ENCODE measurements around the gene UBE2L3. TPM values are rescaled to one million over a fixed set of nuclear protein-coding genes. Genes with fewer than 3 reads are reported as not detected.
A peak's percentile ranks its signal among the peaks of the same experiment; 100 is the strongest.

UBE2L3 gene
- total and polyA plus RNA-seq, 2 of the 13 experiments (the other 11 are each of a cell fraction or from before 2014, with no cell fraction given), result 30.2 to 58.1 TPM

GRCh38 chr22:21567456-21568346 lies at the start of gene UBE2L3 (continued):
- TF ChIP-seq KMT2A (CRISPR knock-in tag; IDR thresholded peaks at IDR 0.05), result peak; percentile 72
- no peak for TF ChIP-seq GTF3A (CRISPR knock-in tag; conservative IDR thresholded peaks at IDR 0.05)
- TF ChIP-seq ZBTB40 (IDR thresholded peaks at IDR 0.05), result no peak
- peak; percentile 85 for TF ChIP-seq ZBTB40 (CRISPR knock-in tag; IDR thresholded peaks at IDR 0.05)
- TF ChIP-seq KLF12 (CRISPR knock-in tag; IDR thresholded peaks at IDR 0.05; ENCODE audit: borderline replicate concordance), result no peak; the same call in 1 of the 2 replicates
- 0 out of 2 replicates have a peak, but pooled peaks have one; percentile 49 for TF ChIP-seq ZNF30 (CRISPR knock-in tag; IDR thresholded peaks at IDR 0.05)
- no peak for TF ChIP-seq ZNF318 (CRISPR knock-in tag; IDR thresholded peaks at IDR 0.05)
- no peak for TF ChIP-seq TGIF2 (CRISPR knock-in tag; IDR thresholded peaks at IDR 0.05)
